T47D (cell line): ENCODE data around the gene LYVE1.

ENCODE experiments used
- DNase-seq, 2 experiments: peaks; one replicate each; pipeline versions ENCODE4 v3.0.0 to v3.0.0-alpha.2; 2011 to 2012; ENCODE audit warnings: low read depth in 1 of 2, low spot score in 1 of 2
- JUND ChIP-seq: IDR thresholded peaks from 2 replicates; pipeline ENCODE4 v1.6.1; 2012; ENCODE audit warnings: low read depth
- in situ Hi-C: cut with HindIII; loops from 2 replicates; pipeline ENCODE4 v1.10.0; 2016; ENCODE audit warnings: low sequenced_read_pairs, low pct_unique_long_range_greater_than_20kb

LYVE1 gene

DNA sequence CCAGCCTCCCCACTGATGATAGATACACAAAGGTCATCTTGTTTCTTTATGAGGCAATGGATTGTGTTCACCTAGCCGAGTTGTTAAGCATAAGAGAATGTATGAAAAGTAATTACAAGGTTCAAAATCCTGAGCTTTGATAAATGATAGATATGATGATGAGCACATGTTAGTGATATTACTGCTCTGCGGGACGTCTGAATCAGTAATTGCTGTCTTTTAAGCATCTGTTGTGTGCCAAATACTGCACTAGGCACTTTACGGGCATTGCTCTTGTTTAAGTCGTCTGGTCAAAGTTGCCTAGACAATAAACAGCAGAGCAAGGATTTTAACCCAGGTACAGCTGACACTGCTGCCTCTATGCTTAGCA is 26.9 kb downstream of the LYVE1 start:
- in situ Hi-C loops = no loop called here
- TF ChIP-seq JUND = no peak
- DNase-seq = peak in 1 of 2 experiments; percentile 10

DNA sequence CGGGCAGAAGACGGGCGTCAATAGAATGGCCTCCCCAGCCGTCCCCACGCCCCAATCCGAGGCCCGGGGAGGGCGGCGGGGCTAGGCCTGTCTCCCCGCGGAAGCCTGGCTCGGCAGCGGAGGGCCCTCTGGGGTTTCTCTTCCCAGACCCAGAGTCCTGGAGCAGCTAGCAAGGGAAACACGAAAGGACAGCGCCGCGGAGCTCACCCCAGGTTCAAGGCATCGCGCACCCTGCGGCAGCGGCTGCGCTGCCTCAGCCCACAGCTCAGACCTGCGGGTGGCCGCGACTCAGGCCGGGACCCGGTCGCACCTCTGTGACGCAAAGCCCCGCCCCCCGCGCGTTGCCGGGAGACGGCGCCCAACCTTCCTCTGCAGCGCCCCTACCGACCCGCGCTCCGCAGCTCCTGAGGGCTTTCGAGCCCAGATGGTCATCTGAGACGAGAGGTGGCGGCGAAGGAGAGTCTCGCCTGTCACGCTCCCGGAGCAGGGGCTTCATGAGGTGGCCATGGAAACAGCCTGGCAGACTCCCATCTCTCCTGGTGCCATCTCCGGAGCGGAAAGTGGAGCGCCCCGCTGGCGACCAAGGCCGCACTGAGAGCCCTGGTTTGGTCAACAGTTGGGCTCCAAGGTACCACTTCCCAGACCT is 27.4 kb downstream of the LYVE1 start, which contains the start of gene RNF141:
Gene RNF141, minus strand, starts transcription at position 273 of the 646 bp plus-strand sequence. CDS start 7,029 bp downstream, outside the sequence.
- TF ChIP-seq JUND = no peak
- DNase-seq = peak; percentile 61 to 92
- in situ Hi-C loops = no loop called here

DNA sequence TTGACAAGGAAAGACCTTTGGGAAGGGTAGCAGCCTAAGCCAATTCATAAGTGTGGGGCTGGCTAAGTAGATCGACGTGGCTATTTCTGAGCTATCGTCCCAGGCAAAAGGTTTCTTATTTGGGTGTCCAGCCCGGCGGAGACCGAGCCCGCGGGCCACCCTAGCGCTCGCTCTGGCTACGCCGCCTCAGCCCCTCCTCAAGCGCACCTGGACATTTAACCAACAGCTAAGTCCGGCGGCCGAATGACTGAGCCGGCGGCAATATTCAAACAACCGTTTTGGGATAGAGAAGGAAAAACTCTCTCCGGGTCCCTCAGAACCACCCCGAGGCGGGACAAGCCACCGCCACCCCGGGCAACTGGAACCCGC is 27.9 kb downstream of the LYVE1 start:
- peak; percentile 12 to 38 for DNase-seq
- TF ChIP-seq JUND = no peak
- in situ Hi-C loops = no loop called here

DNA sequence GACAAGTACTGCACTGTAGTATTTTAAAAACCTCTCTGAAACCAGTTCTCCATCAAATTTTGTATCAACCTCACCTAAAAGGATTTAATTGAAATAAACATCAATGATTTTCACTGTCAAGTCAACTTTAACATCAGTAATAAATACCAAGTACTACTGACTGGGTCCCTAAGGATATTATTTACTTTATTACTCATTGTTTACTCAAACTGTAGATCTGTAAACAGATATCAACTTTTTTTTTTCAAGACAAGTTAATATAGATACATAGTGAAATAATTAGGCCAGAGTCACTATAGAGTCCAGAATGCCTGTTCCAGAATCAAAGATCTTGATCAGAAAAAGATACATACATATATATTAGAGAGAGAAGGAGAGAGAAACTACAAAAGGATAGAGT is 29.1 kb downstream of the LYVE1 start:
- TF ChIP-seq JUND = no peak
- no peak for DNase-seq
- in situ Hi-C loops = no loop called here

DNA sequence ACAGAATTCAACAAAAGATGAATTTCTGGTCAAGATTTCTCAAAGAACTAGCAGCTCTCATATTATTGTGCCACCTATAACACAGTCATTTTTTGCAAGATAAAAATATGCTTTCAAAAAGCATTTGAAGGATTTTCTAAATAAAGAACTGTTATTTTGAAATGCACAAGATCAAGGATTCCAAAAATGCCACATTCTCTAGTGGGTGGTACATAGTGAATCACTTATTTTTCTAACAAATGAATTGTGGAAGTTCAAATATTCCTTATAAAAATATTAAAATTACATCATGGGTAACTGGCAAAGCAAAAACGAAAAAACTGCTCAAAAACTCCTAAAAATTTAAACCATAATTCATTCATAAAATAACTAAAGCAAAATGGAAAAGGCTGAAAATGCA is 29.5 kb downstream of the LYVE1 start:
- in situ Hi-C loops = no loop called here
- TF ChIP-seq JUND = no peak

DNA sequence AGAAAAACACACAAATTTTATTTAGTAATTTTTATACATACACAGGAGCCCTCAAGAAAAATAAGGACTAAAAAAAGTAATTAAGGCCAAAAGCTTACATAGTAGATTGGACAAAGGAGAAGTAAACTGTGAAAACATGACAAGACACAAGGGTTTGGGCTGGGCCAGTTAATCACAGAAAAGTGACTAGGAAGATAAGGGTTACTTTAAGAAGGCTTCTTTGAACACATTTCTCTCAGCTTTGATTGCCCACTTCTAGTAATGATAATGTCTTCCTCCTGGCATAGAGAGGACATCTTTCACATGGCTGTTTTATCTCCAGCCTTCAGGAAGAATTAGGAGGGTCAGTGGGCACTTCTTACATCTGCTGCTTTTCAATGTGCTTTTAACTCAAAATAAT is 30.9 kb downstream of the LYVE1 start:
- no peak for TF ChIP-seq JUND
- in situ Hi-C loops = no loop called here
- DNase-seq = no peak

More for the DNA sequence above, 29.5 kb downstream of the LYVE1 start:
- DNase-seq = no peak

DNA sequence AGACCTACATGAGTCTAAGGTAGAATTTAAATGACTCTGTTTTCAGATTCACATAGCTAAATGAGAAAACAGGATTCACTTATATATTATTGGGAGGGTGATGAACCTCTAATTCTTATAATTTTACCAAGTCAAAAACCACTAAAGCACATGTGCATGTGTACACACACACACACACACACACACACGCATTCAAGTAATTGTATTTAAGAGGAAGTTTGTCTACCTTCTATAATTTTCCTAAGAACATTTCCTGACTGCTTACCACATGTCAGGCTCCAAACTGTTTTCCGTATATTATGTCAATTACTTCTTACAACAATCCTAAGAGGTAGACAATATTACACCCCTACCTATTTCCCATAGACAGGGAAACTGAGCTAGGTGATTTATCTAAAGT is 34.1 kb downstream of the LYVE1 start:
- TF ChIP-seq JUND = no peak
- no peak for DNase-seq
- in situ Hi-C loops = no loop called here

DNA sequence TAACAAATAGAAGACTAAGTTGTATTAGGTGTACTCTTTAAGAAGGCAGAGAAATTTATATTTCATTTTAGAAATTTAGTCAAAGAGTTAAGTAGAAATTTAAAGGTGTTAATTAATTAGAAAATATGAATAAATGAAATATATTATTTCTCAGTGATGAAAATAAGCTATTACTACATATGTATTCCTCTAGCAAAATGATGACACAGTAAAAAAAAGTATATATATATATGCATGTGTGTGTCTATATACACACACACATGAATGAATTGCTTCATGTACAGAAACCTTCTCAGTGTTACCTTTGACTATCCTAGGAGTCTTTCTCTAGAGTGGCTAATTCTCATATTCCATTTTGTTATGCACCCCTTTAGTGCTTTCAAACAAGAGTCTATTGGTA is 35.1 kb downstream of the LYVE1 start:
- in situ Hi-C loops = no loop called here
- no peak for TF ChIP-seq JUND
- DNase-seq = no peak

DNA sequence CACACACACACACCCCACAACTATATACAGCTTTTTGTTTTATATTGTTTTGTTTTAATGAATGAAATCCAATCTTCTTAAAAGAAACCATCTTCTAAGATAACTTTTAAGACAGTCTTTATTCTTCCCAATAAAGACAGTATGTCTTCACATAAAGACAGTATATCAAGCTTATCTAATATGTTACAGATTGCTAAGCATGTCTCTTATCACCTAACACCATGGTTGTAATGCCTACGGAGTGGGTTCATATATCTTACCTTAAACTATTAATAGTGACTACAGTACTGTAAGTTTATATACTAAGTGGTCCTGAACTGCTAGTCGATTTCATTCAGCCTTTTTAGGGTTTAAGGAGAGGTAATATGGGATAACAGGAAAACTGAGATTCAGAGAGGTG is 35.9 kb downstream of the LYVE1 start:
- no peak for TF ChIP-seq JUND
- in situ Hi-C loops = no loop called here
- DNase-seq = no peak

DNA sequence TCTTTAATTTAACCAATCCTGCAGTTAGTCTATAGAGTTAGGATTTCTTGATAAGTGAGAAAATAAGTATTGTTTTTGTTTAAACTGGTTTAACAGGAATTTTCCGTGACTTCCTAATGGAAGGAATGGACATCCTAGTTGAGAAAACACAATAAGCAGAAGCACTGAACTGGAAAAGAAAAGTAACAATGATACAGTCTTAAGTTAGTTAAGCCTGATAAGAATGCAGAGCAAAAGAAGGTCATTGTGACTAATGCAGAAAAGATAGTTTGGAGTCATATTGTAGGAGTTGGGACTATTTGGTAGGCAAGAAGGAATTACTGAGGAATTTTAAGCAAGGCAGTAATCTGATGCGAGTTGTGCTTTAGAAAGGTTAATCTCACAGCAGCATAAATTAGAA is 39.2 kb downstream of the LYVE1 start:
- no peak for TF ChIP-seq JUND
- no peak for DNase-seq
- in situ Hi-C loops = no loop called here

DNA sequence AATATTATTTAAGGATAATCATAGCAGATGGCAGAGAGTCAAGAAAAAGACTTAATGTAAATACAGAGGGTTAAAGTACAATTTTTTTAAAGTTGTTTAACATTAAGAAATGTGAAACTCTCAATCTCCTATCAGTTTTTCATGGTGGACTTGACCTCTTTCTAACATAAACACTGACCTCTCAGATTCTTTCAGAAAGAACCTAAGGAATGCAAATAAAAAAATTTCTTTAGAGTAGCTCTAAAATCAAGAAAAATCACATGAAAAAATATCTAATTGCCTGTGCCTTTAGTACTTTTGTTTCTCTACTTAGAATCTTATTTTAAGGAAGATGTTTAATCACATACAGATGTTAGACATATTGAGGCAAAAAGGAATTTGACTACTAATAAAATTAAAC is 40.3 kb downstream of the LYVE1 start:
- in situ Hi-C loops = no loop called here
- no peak for TF ChIP-seq JUND
- DNase-seq = no peak

DNA sequence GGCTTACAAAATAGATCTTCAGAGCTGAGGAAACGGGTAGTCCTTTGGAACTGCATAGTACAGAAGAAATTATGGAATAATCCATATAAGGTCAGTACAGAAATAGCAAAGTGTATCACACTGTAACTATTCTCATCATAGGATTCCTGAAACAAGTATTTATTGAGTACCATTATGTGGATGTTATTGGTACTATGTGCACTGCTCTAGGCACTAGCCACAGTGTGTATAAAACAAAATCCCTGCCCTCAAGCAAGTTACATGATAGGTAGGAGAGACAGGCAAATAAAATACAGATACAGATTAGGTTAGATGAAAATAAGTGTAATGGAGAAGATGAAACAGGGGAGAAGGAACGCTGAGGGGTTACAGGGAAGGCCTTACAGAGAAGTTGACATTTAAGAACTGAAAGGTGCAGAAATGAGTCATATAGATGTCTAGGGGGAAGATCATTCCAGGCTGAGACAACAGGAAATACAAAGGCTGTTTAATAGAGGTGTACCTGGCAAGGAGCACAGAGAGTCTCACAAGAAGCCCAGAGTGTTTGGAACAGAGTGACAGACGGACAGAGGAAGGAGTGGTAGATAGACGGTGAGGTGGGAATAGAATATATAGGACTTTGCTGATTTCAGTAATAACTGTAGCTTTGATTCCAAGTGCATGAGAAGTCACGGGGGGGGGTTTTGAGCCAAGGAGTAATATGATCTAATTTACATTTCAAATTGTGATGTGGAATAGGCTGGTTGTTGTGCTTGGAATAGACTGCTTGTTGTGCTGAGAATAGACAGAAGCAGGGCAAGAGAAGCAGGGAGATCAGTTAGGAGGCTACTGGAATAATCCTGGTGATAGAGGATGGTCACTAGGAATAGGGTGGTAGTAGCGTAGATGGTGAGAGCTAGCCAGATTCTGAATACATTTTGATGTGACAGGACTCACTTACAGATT is 41.2 kb downstream of the LYVE1 start:
- no peak for TF ChIP-seq JUND
- in situ Hi-C loops = no loop called here
- DNase-seq = no peak

DNA sequence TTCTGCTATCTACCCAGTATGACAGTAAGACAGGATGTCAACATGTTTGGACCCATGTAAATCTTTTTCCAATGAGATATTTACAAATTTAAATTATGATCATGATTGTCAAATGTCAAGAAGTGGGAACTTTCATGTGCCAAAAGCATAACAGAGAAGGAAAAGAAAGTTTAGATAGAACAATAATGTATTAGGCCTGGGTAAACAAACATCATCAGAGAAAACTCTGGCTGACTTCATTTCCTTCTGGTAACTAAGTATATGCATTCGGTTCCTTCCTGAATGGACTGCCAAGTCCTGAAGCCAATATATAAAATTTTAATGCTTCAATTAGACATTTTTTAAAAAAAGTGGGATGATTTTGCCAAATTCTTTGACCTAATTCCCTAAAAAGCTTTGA is 44.0 kb downstream of the LYVE1 start:
- no peak for DNase-seq
- no peak for TF ChIP-seq JUND
- in situ Hi-C loops = no loop called here

DNA sequence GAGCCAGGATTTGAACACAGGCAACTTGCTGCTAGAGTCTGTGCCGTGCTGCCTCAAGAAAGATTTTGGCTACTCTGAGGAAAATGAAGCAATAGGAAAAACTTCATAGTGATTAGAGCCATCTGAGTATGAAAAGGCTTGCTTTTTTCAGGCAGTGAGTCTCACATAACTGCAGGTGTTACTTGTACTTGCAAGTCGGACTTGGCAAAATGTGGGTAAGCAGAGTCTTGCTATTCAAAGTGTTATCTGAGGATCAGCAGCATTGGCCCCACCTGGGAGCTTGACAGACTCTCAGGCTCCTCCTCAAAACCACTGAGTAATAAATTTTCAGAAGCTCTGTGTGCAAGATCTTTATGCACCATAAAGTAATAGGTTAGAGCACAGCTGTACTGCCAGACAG is 45.5 kb downstream of the LYVE1 start:
- in situ Hi-C loops = no loop called here
- no peak for DNase-seq
- no peak for TF ChIP-seq JUND
